Thyroid gland (tissue), 4 donors: ENCODE data around the gene KRT86.

Source experiments
- POLR2A ChIP-seq, 2 donors: fragments of 450-650 bp; IDR thresholded peaks; one replicate each; pipeline ENCODE4 v1.6.1; 2017; ENCODE audit warnings: antibody characterized with exemption in 2 of 2, mild to moderate bottlenecking in 2 of 2, moderate library complexity in 1 of 2
- TF ChIP-seq, protein P1 (sequence below), 6 experiments: fragments of 200-600 bp in 3 of 6; fragments of 450-650 bp in 3 of 6; sonication (generic) in 3 of 6; IDR thresholded peaks; one replicate each; pipeline ENCODE4 v1.5.1; 2016 to 2019; ENCODE audit warnings: antibody characterized with exemption in 6 of 6, mild to moderate bottlenecking in 2 of 6, inconsistent platforms in 1 of 6, moderate library complexity in 1 of 6

DNA sequence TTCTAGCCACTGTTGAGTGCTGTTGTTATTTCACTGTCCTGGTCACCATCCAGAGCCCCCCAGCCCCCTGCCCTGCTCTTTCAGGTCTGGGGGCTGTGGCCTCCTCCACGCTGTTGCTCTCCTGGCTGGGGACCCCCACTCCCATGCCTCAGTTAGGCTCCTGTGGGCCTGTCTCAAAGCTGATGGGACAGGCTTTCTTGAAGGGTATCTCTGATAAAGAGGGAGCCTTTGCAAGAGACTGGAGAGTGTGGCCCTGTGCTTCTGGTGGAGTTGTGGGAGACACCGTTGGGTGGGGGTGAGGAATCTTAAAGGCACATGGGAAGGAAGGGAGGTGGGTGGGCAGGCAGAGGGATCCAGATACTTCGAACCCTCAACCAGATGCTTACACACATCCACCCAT lies 12.2 kb upstream of the KRT86 start:
- TF ChIP-seq POLR2A (IDR thresholded peaks at IDR 0.05) = no peak
- TF ChIP-seq, protein P1, sequence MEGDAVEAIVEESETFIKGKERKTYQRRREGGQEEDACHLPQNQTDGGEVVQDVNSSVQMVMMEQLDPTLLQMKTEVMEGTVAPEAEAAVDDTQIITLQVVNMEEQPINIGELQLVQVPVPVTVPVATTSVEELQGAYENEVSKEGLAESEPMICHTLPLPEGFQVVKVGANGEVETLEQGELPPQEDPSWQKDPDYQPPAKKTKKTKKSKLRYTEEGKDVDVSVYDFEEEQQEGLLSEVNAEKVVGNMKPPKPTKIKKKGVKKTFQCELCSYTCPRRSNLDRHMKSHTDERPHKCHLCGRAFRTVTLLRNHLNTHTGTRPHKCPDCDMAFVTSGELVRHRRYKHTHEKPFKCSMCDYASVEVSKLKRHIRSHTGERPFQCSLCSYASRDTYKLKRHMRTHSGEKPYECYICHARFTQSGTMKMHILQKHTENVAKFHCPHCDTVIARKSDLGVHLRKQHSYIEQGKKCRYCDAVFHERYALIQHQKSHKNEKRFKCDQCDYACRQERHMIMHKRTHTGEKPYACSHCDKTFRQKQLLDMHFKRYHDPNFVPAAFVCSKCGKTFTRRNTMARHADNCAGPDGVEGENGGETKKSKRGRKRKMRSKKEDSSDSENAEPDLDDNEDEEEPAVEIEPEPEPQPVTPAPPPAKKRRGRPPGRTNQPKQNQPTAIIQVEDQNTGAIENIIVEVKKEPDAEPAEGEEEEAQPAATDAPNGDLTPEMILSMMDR (IDR thresholded peaks at IDR 0.05) = no peak
